ENCODE measurements around the gene CACNA1F.
A peak's percentile ranks its signal among the peaks of the same experiment; 100 is the strongest.

CACNA1F gene

DNA sequence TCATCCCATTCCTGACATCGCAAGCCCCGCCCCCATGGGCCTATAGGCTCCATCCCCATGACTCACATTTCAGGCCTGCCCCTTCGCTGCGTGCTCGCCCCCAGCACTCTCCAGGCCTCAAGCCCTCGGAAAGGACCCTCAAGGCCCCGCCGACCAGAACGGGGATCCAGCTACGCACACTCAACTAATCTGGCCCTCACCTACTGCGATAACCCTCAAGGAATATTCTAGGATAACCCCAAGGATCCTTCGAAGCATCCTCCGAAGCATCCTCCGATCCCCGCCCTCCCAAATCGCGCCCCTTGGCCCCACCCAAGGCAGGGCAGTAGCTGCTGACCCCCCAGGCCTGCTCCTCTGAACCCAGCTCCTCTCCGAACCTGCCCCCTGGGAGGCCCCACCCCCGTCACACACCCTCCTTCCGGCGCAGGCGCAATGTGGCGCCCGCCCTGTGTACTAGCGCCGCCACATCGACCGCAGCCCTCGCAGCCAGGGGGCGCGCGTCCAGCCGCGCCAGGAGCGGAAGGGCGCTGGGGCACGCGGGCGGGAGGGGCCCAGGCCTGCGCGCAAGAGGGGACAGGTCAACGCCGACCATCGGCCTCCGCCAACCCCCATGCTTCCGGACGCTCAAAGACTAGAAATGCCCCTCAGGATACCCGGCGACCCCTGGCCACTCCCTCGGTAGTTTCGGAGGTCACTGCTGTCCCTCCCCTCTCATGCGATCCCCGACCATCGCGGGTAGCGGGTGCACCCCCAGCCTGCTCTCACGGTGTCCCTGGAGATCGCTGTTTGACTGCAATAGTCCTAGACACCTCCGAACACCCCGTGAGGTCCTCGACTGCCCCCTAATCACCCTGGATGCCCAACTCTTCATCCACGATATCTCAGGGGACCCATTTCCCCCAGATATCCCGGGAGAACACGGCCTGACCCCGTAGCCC lies 77.0 kb downstream of the CACNA1F start:
- DNase-seq = peak; percentile 80
- peak overlapping the region; percentile 78 for H2AFZ ChIP-seq (ENCODE audit: low read length)

DNA sequence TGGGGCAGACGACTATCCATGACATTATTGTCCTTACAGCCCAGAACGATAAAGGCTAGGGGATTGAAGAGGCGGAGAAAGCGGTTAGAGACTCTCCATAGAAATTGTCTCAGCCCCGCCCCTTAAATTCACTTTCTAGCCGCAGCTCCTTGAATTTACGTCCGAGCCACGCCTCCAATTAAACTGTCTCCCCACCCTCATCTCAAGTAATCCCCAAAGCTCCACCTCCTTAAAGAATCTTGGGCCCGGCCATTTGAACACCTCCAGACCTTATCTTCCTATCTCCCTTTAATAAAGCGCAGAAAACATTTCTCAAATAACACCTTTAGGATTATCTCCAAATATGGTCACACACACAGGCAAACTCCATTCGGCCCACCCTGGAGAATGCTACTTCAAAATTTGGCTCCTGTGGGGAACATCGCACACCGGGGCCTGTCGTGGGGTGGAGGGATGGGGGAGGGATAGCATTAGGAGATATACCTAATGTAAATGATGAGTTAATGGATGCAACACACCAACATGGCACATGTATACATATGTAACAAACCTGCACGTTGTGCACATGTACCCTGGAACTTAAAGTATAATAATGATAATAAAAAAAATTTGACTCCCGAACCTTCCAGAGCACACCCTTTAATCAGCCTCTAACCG lies 77.8 kb downstream of the CACNA1F start:
- TF ChIP-seq, protein P1, sequence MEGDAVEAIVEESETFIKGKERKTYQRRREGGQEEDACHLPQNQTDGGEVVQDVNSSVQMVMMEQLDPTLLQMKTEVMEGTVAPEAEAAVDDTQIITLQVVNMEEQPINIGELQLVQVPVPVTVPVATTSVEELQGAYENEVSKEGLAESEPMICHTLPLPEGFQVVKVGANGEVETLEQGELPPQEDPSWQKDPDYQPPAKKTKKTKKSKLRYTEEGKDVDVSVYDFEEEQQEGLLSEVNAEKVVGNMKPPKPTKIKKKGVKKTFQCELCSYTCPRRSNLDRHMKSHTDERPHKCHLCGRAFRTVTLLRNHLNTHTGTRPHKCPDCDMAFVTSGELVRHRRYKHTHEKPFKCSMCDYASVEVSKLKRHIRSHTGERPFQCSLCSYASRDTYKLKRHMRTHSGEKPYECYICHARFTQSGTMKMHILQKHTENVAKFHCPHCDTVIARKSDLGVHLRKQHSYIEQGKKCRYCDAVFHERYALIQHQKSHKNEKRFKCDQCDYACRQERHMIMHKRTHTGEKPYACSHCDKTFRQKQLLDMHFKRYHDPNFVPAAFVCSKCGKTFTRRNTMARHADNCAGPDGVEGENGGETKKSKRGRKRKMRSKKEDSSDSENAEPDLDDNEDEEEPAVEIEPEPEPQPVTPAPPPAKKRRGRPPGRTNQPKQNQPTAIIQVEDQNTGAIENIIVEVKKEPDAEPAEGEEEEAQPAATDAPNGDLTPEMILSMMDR (IDR thresholded peaks at IDR 0.05; ENCODE audit: low read length) = no peak
- TF ChIP-seq EZH2 (optimal IDR thresholded peaks at IDR 0.05; ENCODE audit: low read depth, low read length) = no peak
- no peak for TF ChIP-seq EZH2phosphoT487 (IDR thresholded peaks at IDR 0.05; ENCODE audit: low read length)
- H3K36me3 ChIP-seq (replicated peaks; ENCODE audit: insufficient read depth, low read length) = no peaks in the 10 kb centered on the region
- peak overlapping the region; percentile 75 for H3K4me3 ChIP-seq (ENCODE audit: low read length)
- H4K20me1 ChIP-seq (ENCODE audit: insufficient read depth, low read length) = no peaks in the 10 kb centered on the region
- peak overlapping the region; percentile 72; the same call in 1 of the 2 replicates for H2AFZ ChIP-seq (ENCODE audit: low read length)
- H3K9me3 ChIP-seq (replicated peaks; ENCODE audit: insufficient read depth, low read length) = no peaks in the 10 kb centered on the region
- no peaks in the 10 kb centered on the region for H3K27me3 ChIP-seq (replicated peaks; ENCODE audit: insufficient read depth, low read length)
- DNase-seq = peak; percentile 21
- no peaks in the 10 kb centered on the region for H3K4me1 ChIP-seq (ENCODE audit: low read length)
- peak overlapping the region; percentile 65; the same call in 1 of the 2 replicates for H3K27ac ChIP-seq (ENCODE audit: low read length)
- no peaks in the 10 kb centered on the region for H3F3A ChIP-seq (ENCODE audit: insufficient read depth, low read length)
- no peaks in the 10 kb centered on the region for H3K79me2 ChIP-seq (ENCODE audit: low read length)
- no peaks in the 10 kb centered on the region for H3K9me2 ChIP-seq (replicated peaks; ENCODE audit: insufficient read depth, low read length)
- H3K9ac ChIP-seq (ENCODE audit: low read length) = peak overlapping the region; percentile 73; the same call in 1 of the 2 replicates
- peak overlapping the region; percentile 83 for H3K4me2 ChIP-seq (ENCODE audit: low read depth, low read length)

More for the DNA sequence above, 77.0 kb downstream of the CACNA1F start:
- no peaks in the 10 kb centered on the region for H3K9me3 ChIP-seq (replicated peaks; ENCODE audit: insufficient read depth, low read length)
- H4K20me1 ChIP-seq (ENCODE audit: insufficient read depth, low read length) = no peaks in the 10 kb centered on the region
- peak overlapping the region; percentile 73 for H3K9ac ChIP-seq (ENCODE audit: low read length)
- H3K4me1 ChIP-seq (ENCODE audit: low read length) = no peaks in the 10 kb centered on the region
- H3K27ac ChIP-seq (ENCODE audit: low read length) = peak overlapping the region; percentile 65; the same call in 1 of the 2 replicates
- H3K36me3 ChIP-seq (replicated peaks; ENCODE audit: insufficient read depth, low read length) = no peaks in the 10 kb centered on the region
- no peaks in the 10 kb centered on the region for H3K9me2 ChIP-seq (replicated peaks; ENCODE audit: insufficient read depth, low read length)
- no peaks in the 10 kb centered on the region for H3K79me2 ChIP-seq (ENCODE audit: low read length)
- H3F3A ChIP-seq (ENCODE audit: insufficient read depth, low read length) = no peaks in the 10 kb centered on the region
- no peaks in the 10 kb centered on the region for H3K27me3 ChIP-seq (replicated peaks; ENCODE audit: insufficient read depth, low read length)
- TF ChIP-seq, protein P1 (IDR thresholded peaks at IDR 0.05; ENCODE audit: low read length) = peak; percentile 60
- TF ChIP-seq EZH2phosphoT487 (IDR thresholded peaks at IDR 0.05; ENCODE audit: low read length) = no peak
- peak overlapping the region; percentile 83 for H3K4me2 ChIP-seq (ENCODE audit: low read depth, low read length)
- H3K4me3 ChIP-seq (ENCODE audit: low read length) = peak overlapping the region; percentile 75

Data from MM.1S (cell line).